SH-SY5Y (cell line): Measurements from ENCODE around the gene AKT3.

ENCODE experiments used
- GATA2 ChIP-seq: IDR thresholded peaks from 2 replicates; pipeline ENCODE4 v1.6.1; 2011; ENCODE audit warnings: mild to moderate bottlenecking, low read depth, low read length
- GATA3 ChIP-seq: IDR thresholded peaks from 2 replicates; pipeline ENCODE4 v1.6.1; 2011; ENCODE audit warnings: low read depth, mild to moderate bottlenecking, low read length, moderate library complexity

AKT3 gene

GRCh38 chr1:243806310-243806709, 43.7 kb downstream of the AKT3 start:
- TF ChIP-seq GATA3 (no peak), GATA2 (no peak)

- TF ChIP-seq GATA3 (no peak), GATA2 (no peak)
Measured at GRCh38 chr1:243802736-243803135, 47.3 kb downstream of the AKT3 start.

GRCh38 chr1:243801378-243801777, 48.7 kb downstream of the AKT3 start:
- TF ChIP-seq GATA2 (no peak), GATA3 (no peak)

GRCh38 chr1:243799908-243800307, 50.1 kb downstream of the AKT3 start:
- no peak for TF ChIP-seq GATA3
- no peak for TF ChIP-seq GATA2

- TF ChIP-seq GATA3 (no peak), GATA2 (no peak)
Measured at GRCh38 chr1:243798726-243799125, 51.3 kb downstream of the AKT3 start.

GRCh38 chr1:243796016-243796415, 54.0 kb downstream of the AKT3 start:
- TF ChIP-seq GATA2: no peak
- no peak for TF ChIP-seq GATA3

GRCh38 chr1:243793298-243793697, 56.7 kb downstream of the AKT3 start:
- TF ChIP-seq GATA3 (no peak), GATA2 (no peak)

- TF ChIP-seq GATA3 (no peak), GATA2 (no peak)
Measured at GRCh38 chr1:243792891-243793290, 57.2 kb downstream of the AKT3 start.

GRCh38 chr1:243792401-243792800, 57.6 kb downstream of the AKT3 start:
- TF ChIP-seq GATA2 (no peak), GATA3 (no peak)

GRCh38 chr1:243791586-243792267, 58.3 kb downstream of the AKT3 start:
- TF ChIP-seq GATA3 (no peak), GATA2 (no peak)

- TF ChIP-seq GATA2: no peak
- no peak for TF ChIP-seq GATA3
Measured at GRCh38 chr1:243790404-243790803, 59.6 kb downstream of the AKT3 start.

- TF ChIP-seq GATA3: no peak
- no peak for TF ChIP-seq GATA2
Measured at GRCh38 chr1:243786531-243786930, 63.5 kb downstream of the AKT3 start.

- no peak for TF ChIP-seq GATA3
Measured at GRCh38 chr1:243784506-243784905, 65.5 kb downstream of the AKT3 start.

- TF ChIP-seq GATA3 (no peak), GATA2 (no peak)
Measured at GRCh38 chr1:243783714-243784113, 66.3 kb downstream of the AKT3 start.

- TF ChIP-seq GATA3: no peak
- no peak for TF ChIP-seq GATA2
Measured at GRCh38 chr1:243770860-243771259, 79.2 kb downstream of the AKT3 start.

- TF ChIP-seq GATA3: no peak
- no peak for TF ChIP-seq GATA2
Measured at GRCh38 chr1:243765676-243766075, 84.4 kb downstream of the AKT3 start.
